RWPE1 (cell line): ENCODE data around the gene NAA35.

ENCODE experiments used
- CTCF ChIA-PET: fragments of 350-600 bp; sonication (Branson Sonifier 250); formaldehyde crosslinking; extraction: SDS; loops from one replicate; lab custom pipeline; 2021; lab: Yijun Ruan, JAX
- POLR2A ChIA-PET: fragments of 400-600 bp; formaldehyde crosslinking; extraction: SDS; loops from one replicate; lab custom pipeline; 2020; ENCODE audit warnings: antibody characterized with exemption; ENCODE audit not compliant: low non-redundant PET; lab: Yijun Ruan, JAX
- DNase-seq: peaks from one replicate; pipeline ENCODE4 v3.0.0; 2012; ENCODE audit warnings: low spot score
- H3K27ac ChIP-seq: fragments of 450-650 bp; 2 replicates; pipeline ENCODE4 v1.5.1; 2017
- CTCF ChIP-seq: fragments of 450-650 bp; conservative IDR thresholded peaks from 2 replicates; pipeline ENCODE4 v1.5.1; 2017; ENCODE audit warnings: low read depth, mild to moderate bottlenecking

NAA35 gene

GRCh38 chr9:86061972-86062739 is 121.2 kb downstream of the NAA35 start:
- DNase-seq, result no peak
- CTCF ChIA-PET, result no interaction called here
- TF ChIP-seq CTCF, result no peak
- no peak overlapping the region for H3K27ac ChIP-seq
- POLR2A ChIA-PET, result no interaction called here

GRCh38 chr9:86062845-86063693 is 122.1 kb downstream of the NAA35 start:
- no peak overlapping the region for H3K27ac ChIP-seq
- ChIA-PET POLR2A (no interaction called here), CTCF (no interaction called here)
- no peak for TF ChIP-seq CTCF
- DNase-seq, result no peak

GRCh38 chr9:86064220-86064619 is 123.3 kb downstream of the NAA35 start:
- no peak for DNase-seq
- H3K27ac ChIP-seq, result no peak overlapping the region
- ChIA-PET POLR2A (no interaction called here), CTCF (no interaction called here)
- TF ChIP-seq CTCF, result no peak

- no peak overlapping the region for H3K27ac ChIP-seq
- DNase-seq, result no peak
- CTCF ChIA-PET, result no interaction called here
- POLR2A ChIA-PET, result no interaction called here
- no peak for TF ChIP-seq CTCF
Observed at GRCh38 chr9:86069206-86069869, 128.4 kb downstream of the NAA35 start.
